Peyer's patch (tissue), 4 donors: ENCODE results near the gene ADIPOR2.

Source experiments
- POLR2A ChIP-seq, 2 donors: fragments of 450-650 bp; IDR thresholded peaks; one replicate each; pipeline ENCODE4 v1.5.1; 2017; ENCODE audit warnings: antibody characterized with exemption in 2 of 2, mild to moderate bottlenecking in 2 of 2, moderate library complexity in 2 of 2
- TF ChIP-seq, protein P1 (sequence below), 6 experiments: fragments of 450-650 bp in 4 of 6; fragments of 200-600 bp in 2 of 6; sonication (generic) in 1 of 6; IDR thresholded peaks; one replicate each; pipeline ENCODE4 v1.5.1; 2017 to 2019; ENCODE audit warnings: antibody characterized with exemption in 6 of 6, mild to moderate bottlenecking in 3 of 6, moderate library complexity in 1 of 6

DNA sequence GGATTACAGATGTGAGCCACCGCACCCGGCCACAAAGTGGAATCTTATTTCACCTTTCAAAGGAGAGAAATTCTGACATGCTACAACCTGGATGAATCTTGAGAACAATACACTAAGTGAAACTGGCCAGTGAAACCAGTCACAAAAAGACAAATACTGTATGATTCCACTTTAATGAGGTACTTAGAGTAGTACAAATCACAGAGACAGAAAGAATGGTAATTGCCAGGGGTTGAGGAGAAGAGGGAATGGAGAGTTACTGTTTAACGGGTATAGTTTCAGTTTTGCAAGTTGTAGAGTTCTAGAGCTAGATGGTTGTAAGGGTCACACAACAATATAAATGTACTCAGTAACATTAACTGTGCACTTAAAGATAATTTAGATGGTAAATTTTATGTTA, 33.4 kb downstream of the ADIPOR2 start:
- TF ChIP-seq, protein P1, sequence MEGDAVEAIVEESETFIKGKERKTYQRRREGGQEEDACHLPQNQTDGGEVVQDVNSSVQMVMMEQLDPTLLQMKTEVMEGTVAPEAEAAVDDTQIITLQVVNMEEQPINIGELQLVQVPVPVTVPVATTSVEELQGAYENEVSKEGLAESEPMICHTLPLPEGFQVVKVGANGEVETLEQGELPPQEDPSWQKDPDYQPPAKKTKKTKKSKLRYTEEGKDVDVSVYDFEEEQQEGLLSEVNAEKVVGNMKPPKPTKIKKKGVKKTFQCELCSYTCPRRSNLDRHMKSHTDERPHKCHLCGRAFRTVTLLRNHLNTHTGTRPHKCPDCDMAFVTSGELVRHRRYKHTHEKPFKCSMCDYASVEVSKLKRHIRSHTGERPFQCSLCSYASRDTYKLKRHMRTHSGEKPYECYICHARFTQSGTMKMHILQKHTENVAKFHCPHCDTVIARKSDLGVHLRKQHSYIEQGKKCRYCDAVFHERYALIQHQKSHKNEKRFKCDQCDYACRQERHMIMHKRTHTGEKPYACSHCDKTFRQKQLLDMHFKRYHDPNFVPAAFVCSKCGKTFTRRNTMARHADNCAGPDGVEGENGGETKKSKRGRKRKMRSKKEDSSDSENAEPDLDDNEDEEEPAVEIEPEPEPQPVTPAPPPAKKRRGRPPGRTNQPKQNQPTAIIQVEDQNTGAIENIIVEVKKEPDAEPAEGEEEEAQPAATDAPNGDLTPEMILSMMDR (IDR thresholded peaks at IDR 0.05) = no peak
- no peak for TF ChIP-seq POLR2A (IDR thresholded peaks at IDR 0.05)
